Neuronal stem cell (in vitro differentiated cells): Measurements from ENCODE around the gene ZFP91.

Experiments
- DNase-seq: peaks from one replicate; pipeline ENCODE4 v3.0.0-alpha.2; 2013; ENCODE audit warnings: low spot score
- H2AFZ ChIP-seq: one replicate; pipeline ENCODE4 v1.6.1; 2013; ENCODE audit warnings: mild to moderate bottlenecking, low read length, inconsistent platforms
- H2AK5ac ChIP-seq: 2 replicates; pipeline ENCODE4 v1.6.1; 2013; ENCODE audit warnings: low read depth, mild to moderate bottlenecking, inconsistent platforms, low read length, moderate library complexity, mixed read lengths
- H2BK120ac ChIP-seq: 2 replicates; pipeline ENCODE4 v1.6.1; 2013; ENCODE audit warnings: low read depth, mild to moderate bottlenecking, inconsistent platforms, low read length, moderate library complexity, mixed read lengths
- H2BK12ac ChIP-seq: one replicate; pipeline ENCODE4 v1.6.1; 2013; ENCODE audit warnings: low read length, inconsistent platforms
- H2BK15ac ChIP-seq: 2 replicates; pipeline ENCODE4 v1.6.1; 2013; ENCODE audit warnings: mild to moderate bottlenecking, low read length, inconsistent platforms, mixed read lengths
- H2BK5ac ChIP-seq: one replicate; pipeline ENCODE4 v1.6.1; 2013; ENCODE audit warnings: inconsistent platforms, mild to moderate bottlenecking, low read length, moderate library complexity
- H3K14ac ChIP-seq: one replicate; pipeline ENCODE4 v1.6.1; 2013; ENCODE audit warnings: low read length, inconsistent platforms
- H3K18ac ChIP-seq: 2 replicates; pipeline ENCODE4 v1.6.1; 2013; ENCODE audit warnings: low read length, inconsistent platforms
- H3K23ac ChIP-seq: 2 replicates; pipeline ENCODE4 v1.6.1; 2013; ENCODE audit warnings: low read depth, mild to moderate bottlenecking, mixed read lengths, low read length, inconsistent platforms; ENCODE audit not compliant: poor library complexity
- H3K27ac ChIP-seq: replicated peaks from 3 replicates; pipeline ENCODE4 v1.5.1; 2013; ENCODE audit warnings: low read length, inconsistent platforms
- H3K27me3 ChIP-seq, 3 experiments: 2 replicates each; pipeline ENCODE4 v1.6.1; 2013; ENCODE audit warnings: low read length in 3 of 3, mild to moderate bottlenecking in 2 of 3, inconsistent platforms in 1 of 3, low read depth in 1 of 3, mixed read lengths in 1 of 3, moderate library complexity in 1 of 3; ENCODE audit not compliant: control insufficient read depth in 3 of 3, insufficient read depth in 3 of 3
- H3K36me3 ChIP-seq, 2 donors: replicated peaks in 1 of 2; 2 replicates each; pipeline ENCODE4 v1.6.1; 2013; ENCODE audit warnings: low read length in 2 of 2; ENCODE audit not compliant: control insufficient read depth in 2 of 2, insufficient read depth in 2 of 2
- H3K4ac ChIP-seq: 2 replicates; pipeline ENCODE4 v1.6.1; 2013; ENCODE audit warnings: inconsistent platforms, mild to moderate bottlenecking, low read length, moderate library complexity
- H3K4me1 ChIP-seq, 2 donors: 1 replicate in 1 of 2; 2 replicates in 1 of 2; pipeline ENCODE4 v1.6.1; 2013; ENCODE audit warnings: low read length in 2 of 2, low read depth in 1 of 2; ENCODE audit not compliant: control insufficient read depth in 2 of 2, insufficient read depth in 1 of 2
- H3K4me2 ChIP-seq: one replicate; pipeline ENCODE4 v1.6.1; 2013; ENCODE audit warnings: mild to moderate bottlenecking, low read length, inconsistent platforms; ENCODE audit not compliant: insufficient read depth, poor library complexity, severe bottlenecking
- H3K4me3 ChIP-seq, 2 donors: 2 replicates each; pipeline ENCODE4 v1.5.1; 2013; ENCODE audit warnings: low read length in 2 of 2, mild to moderate bottlenecking in 2 of 2, inconsistent platforms in 1 of 2, moderate library complexity in 1 of 2
- H3K79me1 ChIP-seq: one replicate; pipeline ENCODE4 v1.6.1; 2013; ENCODE audit warnings: low read depth, mild to moderate bottlenecking, inconsistent platforms, low read length, moderate library complexity
- H3K9ac ChIP-seq: one replicate; pipeline ENCODE4 v1.6.1; 2013; ENCODE audit warnings: mild to moderate bottlenecking, low read depth, low read length, inconsistent platforms; ENCODE audit not compliant: poor library complexity
- H3K9me3 ChIP-seq, 2 donors: replicated peaks in 1 of 2; 2 replicates each; pipeline versions ENCODE3 to v1.6.1; 2013; ENCODE audit warnings: low read length in 2 of 2, mild to moderate bottlenecking in 2 of 2, inconsistent platforms in 1 of 2, low read depth in 1 of 2, mixed read lengths in 1 of 2, moderate library complexity in 1 of 2; ENCODE audit not compliant: control insufficient read depth in 2 of 2, insufficient read depth in 1 of 2
- H4K8ac ChIP-seq: one replicate; pipeline ENCODE4 v1.6.1; 2013; ENCODE audit warnings: low read depth, mild to moderate bottlenecking, inconsistent platforms, low read length, moderate library complexity
- H4K91ac ChIP-seq: one replicate; pipeline ENCODE4 v1.6.1; 2013; ENCODE audit warnings: low read length, low read depth, mild to moderate bottlenecking, inconsistent platforms; ENCODE audit not compliant: poor library complexity
- WGBS, 2 donors: extraction: QIAGEN DNeasy Blood & Tissue Kit; methylation state at CpG; one replicate each; pipeline ENCODE4 v1.1.7; 2013; ENCODE audit warnings: missing lambda C conversion rate in 2 of 2, mixed read lengths in 1 of 2; ENCODE audit not compliant: insufficient read length in 2 of 2, insufficient replicate concordance in 1 of 2; ENCODE audit errors: extremely low coverage in 2 of 2; 5-methylcytosine and 5-hydroxymethylcytosine counted together

Gene ZFP91

DNA sequence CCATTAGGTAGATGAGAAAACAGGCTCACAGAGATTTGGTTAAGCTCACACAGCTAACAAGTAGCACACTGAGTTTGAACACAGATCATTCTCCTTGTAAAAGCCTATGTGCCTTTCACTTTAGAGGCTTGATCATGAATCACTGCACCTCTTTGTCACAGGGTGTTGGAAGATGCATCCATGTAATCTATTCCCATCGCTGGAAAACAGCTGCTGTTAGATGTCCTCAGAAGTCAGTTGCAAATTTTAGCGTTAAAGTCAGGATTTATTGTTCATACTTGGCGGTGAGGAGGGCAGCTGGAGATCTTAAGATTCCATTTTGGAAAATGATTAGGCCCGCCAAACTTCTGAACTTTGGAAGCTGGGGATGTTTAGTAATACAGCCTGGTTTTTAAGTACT, 46.2 kb downstream of the ZFP91 start:
- Histone ChIP-seq H3K4me3 (no peak overlapping the region), H3K4ac (no peak overlapping the region), H2BK120ac (no peak overlapping the region), H3K27me3 (no peaks in the 10 kb centered on the region), H3K9me3 (no peaks in the 10 kb centered on the region), H3K14ac (no peak overlapping the region), H4K8ac (no peak overlapping the region), H2BK12ac (no peak overlapping the region), H3K79me1 (no peaks in the 10 kb centered on the region), H3K9ac (no peak overlapping the region), H2AK5ac (no peak overlapping the region), H3K4me2 (no peak overlapping the region), H3K36me3 (peaks cover 22 to 91% of the 10 kb centered on the region in 2 donors), H2AFZ (no peak overlapping the region), H2BK5ac (no peak overlapping the region), H3K23ac (no peak overlapping the region), H3K27ac (no peak overlapping the region), H4K91ac (no peak overlapping the region), H2BK15ac (no peak overlapping the region), H3K18ac (no peak overlapping the region), H3K4me1 (no peaks in the 10 kb centered on the region)
- no CpG with 5 or more reads among the region's 4 CpGs for WGBS, 2 donors
- no peak for DNase-seq

DNA sequence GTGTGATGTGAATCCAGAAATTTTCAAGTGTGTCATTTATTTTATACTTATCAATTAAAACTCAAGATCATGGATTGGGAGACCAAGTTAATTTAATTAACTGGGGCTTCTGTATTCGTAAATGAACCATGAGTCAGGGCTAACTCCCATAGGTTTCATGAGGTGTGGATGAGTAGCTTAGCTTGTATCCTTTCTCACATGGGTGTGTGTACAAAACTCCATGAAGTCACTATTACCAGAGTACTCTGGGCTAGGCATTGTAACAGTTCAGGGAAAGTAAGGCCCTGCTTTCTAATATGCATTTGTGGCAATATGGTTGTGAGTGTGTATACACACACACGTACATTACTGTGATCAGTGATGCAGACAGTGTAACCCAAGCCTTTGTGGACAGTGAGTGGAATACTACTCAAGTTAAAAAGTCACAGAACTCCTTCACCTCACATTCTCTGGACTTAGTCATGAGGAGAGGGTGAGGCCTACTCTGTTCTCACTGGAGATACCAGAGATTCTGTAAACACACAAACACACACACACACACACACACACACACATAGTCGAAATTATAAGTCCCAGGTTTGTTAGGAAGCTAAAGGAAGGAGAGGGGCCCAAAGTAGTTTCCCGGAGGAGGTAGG, 47.1 kb downstream of the ZFP91 start:
- no peak for DNase-seq
- H3K27ac ChIP-seq: no peak overlapping the region
- no peaks in the 10 kb centered on the region for H3K79me1 ChIP-seq
- no peak overlapping the region for H2BK120ac ChIP-seq
- no peaks in the 10 kb centered on the region for H3K27me3 ChIP-seq
- no peak overlapping the region for H2BK12ac ChIP-seq
- H3K4me3 ChIP-seq: no peak overlapping the region
- no peak overlapping the region for H2BK15ac ChIP-seq
- H2BK5ac ChIP-seq: no peak overlapping the region
- H3K4me2 ChIP-seq: no peak overlapping the region
- no peak overlapping the region for H3K4ac ChIP-seq
- no peak overlapping the region for H3K23ac ChIP-seq
- peaks cover 22 to 82% of the 10 kb centered on the region in 2 donors for H3K36me3 ChIP-seq
- H3K9ac ChIP-seq: no peak overlapping the region
- no peaks in the 10 kb centered on the region for H3K9me3 ChIP-seq
- H4K91ac ChIP-seq: no peak overlapping the region
- no peak overlapping the region for H3K14ac ChIP-seq
- no peak overlapping the region for H2AFZ ChIP-seq
- H3K18ac ChIP-seq: no peak overlapping the region
- WGBS, 2 donors: no CpG with 5 or more reads among the region's 4 CpGs
- no peak overlapping the region for H2AK5ac ChIP-seq
- no peaks in the 10 kb centered on the region for H3K4me1 ChIP-seq
- H4K8ac ChIP-seq: no peak overlapping the region

DNA sequence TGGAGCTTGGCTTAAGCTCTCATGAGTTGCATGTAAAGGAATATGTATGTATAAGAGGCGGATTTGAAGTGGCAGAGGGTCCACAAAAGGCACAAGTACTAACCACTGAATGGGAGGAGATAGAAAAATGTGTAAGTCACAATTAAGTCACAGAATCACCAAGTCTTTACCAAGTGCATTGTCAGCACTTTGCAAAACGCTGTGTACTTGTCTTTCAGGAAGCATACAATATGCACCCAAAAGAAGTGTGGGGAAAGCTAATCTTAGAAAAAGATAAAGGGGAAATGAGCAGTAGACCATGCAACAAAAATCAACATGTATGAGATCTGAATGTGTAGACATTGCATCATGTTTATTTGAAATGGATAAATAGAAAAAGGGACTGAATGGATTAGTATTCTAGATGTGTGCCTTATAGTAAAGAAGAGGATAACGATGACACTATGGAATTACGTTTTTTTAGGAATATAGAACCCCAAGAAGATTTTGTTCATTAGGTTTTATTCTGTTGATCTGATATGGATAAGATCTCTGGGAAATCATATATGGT, 48.1 kb downstream of the ZFP91 start:
- WGBS, 2 donors: no CpG with 5 or more reads among the region's 4 CpGs
- DNase-seq: no peak
- Histone ChIP-seq H3K36me3 (peaks cover 21 to 72% of the 10 kb centered on the region in 2 donors), H3K4me1 (no peaks in the 10 kb centered on the region), H4K8ac (no peak overlapping the region), H3K4ac (no peak overlapping the region), H2BK12ac (no peak overlapping the region), H2AK5ac (no peak overlapping the region), H3K14ac (no peak overlapping the region), H3K79me1 (no peaks in the 10 kb centered on the region), H3K4me2 (no peak overlapping the region), H3K9ac (no peak overlapping the region), H2BK120ac (no peak overlapping the region), H2BK15ac (no peak overlapping the region), H3K9me3 (no peaks in the 10 kb centered on the region), H3K18ac (no peak overlapping the region), H3K23ac (no peak overlapping the region), H3K27me3 (no peaks in the 10 kb centered on the region), H2BK5ac (no peak overlapping the region), H4K91ac (no peak overlapping the region), H3K4me3 (no peak overlapping the region), H2AFZ (no peak overlapping the region), H3K27ac (no peak overlapping the region)

DNA sequence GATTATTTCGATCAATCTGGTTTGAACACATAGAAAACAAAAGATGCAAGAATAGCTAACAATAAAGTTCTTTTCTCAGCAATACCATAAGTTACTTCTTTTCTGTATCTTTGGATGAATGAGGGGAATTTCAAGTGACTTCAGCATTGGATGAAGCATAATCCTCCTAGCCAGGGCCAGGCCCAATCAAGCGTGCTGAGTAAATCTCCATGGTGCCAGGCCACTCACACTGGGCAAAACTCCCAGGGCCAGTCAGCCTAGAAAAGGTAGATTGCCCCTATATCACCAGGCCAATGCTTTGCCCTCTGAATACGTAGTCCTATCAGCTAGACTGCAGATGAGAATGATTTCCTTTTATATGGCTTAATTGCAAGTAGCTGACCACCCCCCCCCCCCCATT, 49.6 kb downstream of the ZFP91 start:
- no peak overlapping the region for H3K18ac ChIP-seq
- peaks cover 18 to 57% of the 10 kb centered on the region in 2 donors for H3K36me3 ChIP-seq
- H2AK5ac ChIP-seq: no peak overlapping the region
- no peak overlapping the region for H4K8ac ChIP-seq
- H2BK120ac ChIP-seq: no peak overlapping the region
- no peaks in the 10 kb centered on the region for H3K79me1 ChIP-seq
- no peak overlapping the region for H3K23ac ChIP-seq
- H3K9me3 ChIP-seq: no peaks in the 10 kb centered on the region
- no peak overlapping the region for H3K4ac ChIP-seq
- no peak overlapping the region for H3K27ac ChIP-seq
- no peak overlapping the region for H2AFZ ChIP-seq
- H2BK12ac ChIP-seq: no peak overlapping the region
- H2BK5ac ChIP-seq: no peak overlapping the region
- H3K9ac ChIP-seq: no peak overlapping the region
- no peaks in the 10 kb centered on the region for H3K27me3 ChIP-seq
- no peak overlapping the region for H3K4me3 ChIP-seq
- no CpG with 5 or more reads among the region's 3 CpGs for WGBS, 2 donors
- no peak for DNase-seq
- H3K4me2 ChIP-seq: no peak overlapping the region
- no peak overlapping the region for H3K14ac ChIP-seq
- H4K91ac ChIP-seq: no peak overlapping the region
- H2BK15ac ChIP-seq: no peak overlapping the region
- H3K4me1 ChIP-seq: no peaks in the 10 kb centered on the region
